ENCODE measurements around the gene MAPK6. TPM values are rescaled to one million over a fixed set of nuclear protein-coding genes. Genes with fewer than 3 reads are reported as not detected.

The MAPK6 gene
- total RNA-seq, 2 donors from 2014 or later, result 80.2 to 81.6 TPM

GRCh38 chr15:52028431-52029093 is 9.5 kb downstream of the MAPK6 start:
- Mint-ChIP-seq H3K9me3 (no peaks in the 10 kb centered on the region), H3K36me3 (ENCODE audit: low read depth) (peaks cover 28% of the 10 kb centered on the region), H3K27ac (no peak overlapping the region), H3K4me1 (peaks cover 11% of the 10 kb centered on the region), H3K4me3 (no peak overlapping the region), H3K27me3 (ENCODE audit: insufficient read depth) (no peaks in the 10 kb centered on the region)
- Histone ChIP-seq H3K36me3 (ENCODE audit: control insufficient read depth, insufficient read depth, low read length) (peaks cover 32% of the 10 kb centered on the region), H3K4me1 (ENCODE audit: control insufficient read depth, insufficient read depth, low read length) (no peaks in the 10 kb centered on the region), H3K4me3 (ENCODE audit: low read length) (no peak overlapping the region), H3K9ac (ENCODE audit: extremely low read depth, low read length, poor library complexity, severe bottlenecking) (no peak overlapping the region), H3K27me3 (ENCODE audit: control insufficient read depth, insufficient read depth, low read length, poor library complexity, severe bottlenecking) (no peaks in the 10 kb centered on the region), H3K27ac (ENCODE audit: low read depth, low read length) (no peak overlapping the region), H3K9me3 (ENCODE audit: control insufficient read depth, low read length) (peaks cover 5% of the 10 kb centered on the region)
- 93 to 95% methylated on average over 5 of the region's 5 CpGs for WGBS, 2 experiments (ENCODE audit: insufficient coverage in 1 of 2, insufficient read length in 1 of 2)
- TF ChIP-seq CTCF (conservative IDR thresholded peaks at IDR 0.05), result no peak
- no peak for DNase-seq

- Histone ChIP-seq H3K27ac (ENCODE audit: low read depth, low read length) (peak overlapping the region; percentile 5), H3K9ac (ENCODE audit: extremely low read depth, low read length, poor library complexity, severe bottlenecking) (no peak overlapping the region), H3K27me3 (ENCODE audit: control insufficient read depth, insufficient read depth, low read length, poor library complexity, severe bottlenecking) (no peaks in the 10 kb centered on the region), H3K9me3 (ENCODE audit: control insufficient read depth, low read length) (peaks cover 6% of the 10 kb centered on the region), H3K4me1 (ENCODE audit: control insufficient read depth, insufficient read depth, low read length) (no peaks in the 10 kb centered on the region), H3K4me3 (ENCODE audit: low read length) (no peak overlapping the region), H3K36me3 (ENCODE audit: control insufficient read depth, insufficient read depth, low read length) (peaks cover 28% of the 10 kb centered on the region)
- Mint-ChIP-seq H3K36me3 (ENCODE audit: low read depth) (peaks cover 40% of the 10 kb centered on the region), H3K4me1 (peaks cover 13% of the 10 kb centered on the region), H3K27ac (peak overlapping the region; percentile 15), H3K27me3 (ENCODE audit: insufficient read depth) (no peaks in the 10 kb centered on the region), H3K9me3 (peaks cover 2% of the 10 kb centered on the region), H3K4me3 (no peak overlapping the region)
- TF ChIP-seq CTCF (conservative IDR thresholded peaks at IDR 0.05), result no peak
- no peak for DNase-seq
- WGBS, 2 experiments (ENCODE audit: insufficient coverage in 1 of 2, insufficient read length in 1 of 2), result 70 to 90% methylated on average over 2 of the region's 2 CpGs
Observed at GRCh38 chr15:52030010-52030409, 11.0 kb downstream of the MAPK6 start.

GRCh38 chr15:52031556-52031955 is 12.5 kb downstream of the MAPK6 start:
- Mint-ChIP-seq H3K36me3 (ENCODE audit: low read depth) (peaks cover 41% of the 10 kb centered on the region), H3K27ac (no peak overlapping the region), H3K27me3 (ENCODE audit: insufficient read depth) (no peaks in the 10 kb centered on the region), H3K9me3 (peaks cover 2% of the 10 kb centered on the region), H3K4me3 (no peak overlapping the region), H3K4me1 (peaks cover 19% of the 10 kb centered on the region)
- peaks cover 6% of the 10 kb centered on the region for H3K9me3 ChIP-seq (ENCODE audit: control insufficient read depth, low read length)
- no peaks in the 10 kb centered on the region for H3K27me3 ChIP-seq (ENCODE audit: control insufficient read depth, insufficient read depth, low read length, poor library complexity, severe bottlenecking)
- no peaks in the 10 kb centered on the region for H3K4me1 ChIP-seq (ENCODE audit: control insufficient read depth, insufficient read depth, low read length)
- H3K9ac ChIP-seq (ENCODE audit: extremely low read depth, low read length, poor library complexity, severe bottlenecking), result no peak overlapping the region
- no peak overlapping the region for H3K4me3 ChIP-seq (ENCODE audit: low read length)
- no peak overlapping the region for H3K27ac ChIP-seq (ENCODE audit: low read depth, low read length)
- no peak for TF ChIP-seq CTCF (conservative IDR thresholded peaks at IDR 0.05)
- DNase-seq, result no peak
- WGBS, 2 experiments (ENCODE audit: insufficient coverage in 1 of 2, insufficient read length in 1 of 2), result 94 to 98% methylated on average over 5 to 7 of the region's 7 CpGs
- peaks cover 28% of the 10 kb centered on the region for H3K36me3 ChIP-seq (ENCODE audit: control insufficient read depth, insufficient read depth, low read length)
